Activated CD4-positive, alpha-beta T cell treated with anti-CD3 and anti-CD28 coated beads, Interleukin-2, Interleukin-6, amounts not matched to agents 100 ng/mL and 50 ng/mL, durations not matched to agents 16 hours and 8 hours (primary cell): ENCODE data around the gene KBTBD12.
"Not testable (repeated sequence)": the region's sequence is repeated elsewhere in the genome, so short reads cannot be mapped to it uniquely, and the experiment has no call there.

Source experiments
- DNase-seq: peaks from one replicate; pipeline ENCODE4 v3.0.0-alpha.2; 2020

KBTBD12 gene, protein sequence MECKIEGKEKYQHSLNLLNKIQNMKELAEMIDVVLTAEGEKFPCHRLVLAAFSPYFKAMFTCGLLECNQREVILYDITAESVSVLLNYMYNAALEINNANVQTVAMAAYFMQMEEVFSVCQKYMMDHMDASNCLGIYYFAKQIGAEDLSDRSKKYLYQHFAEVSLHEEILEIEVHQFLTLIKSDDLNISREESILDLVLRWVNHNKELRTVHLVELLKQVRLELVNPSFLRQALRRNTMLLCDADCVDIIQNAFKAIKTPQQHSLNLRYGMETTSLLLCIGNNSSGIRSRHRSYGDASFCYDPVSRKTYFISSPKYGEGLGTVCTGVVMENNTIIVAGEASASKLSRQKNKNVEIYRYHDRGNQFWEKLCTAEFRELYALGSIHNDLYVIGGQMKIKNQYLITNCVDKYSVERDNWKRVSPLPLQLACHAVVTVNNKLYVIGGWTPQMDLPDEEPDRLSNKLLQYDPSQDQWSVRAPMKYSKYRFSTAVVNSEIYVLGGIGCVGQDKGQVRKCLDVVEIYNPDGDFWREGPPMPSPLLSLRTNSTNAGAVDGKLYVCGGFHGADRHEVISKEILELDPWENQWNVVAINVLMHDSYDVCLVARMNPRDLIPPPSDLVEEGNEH

DNA sequence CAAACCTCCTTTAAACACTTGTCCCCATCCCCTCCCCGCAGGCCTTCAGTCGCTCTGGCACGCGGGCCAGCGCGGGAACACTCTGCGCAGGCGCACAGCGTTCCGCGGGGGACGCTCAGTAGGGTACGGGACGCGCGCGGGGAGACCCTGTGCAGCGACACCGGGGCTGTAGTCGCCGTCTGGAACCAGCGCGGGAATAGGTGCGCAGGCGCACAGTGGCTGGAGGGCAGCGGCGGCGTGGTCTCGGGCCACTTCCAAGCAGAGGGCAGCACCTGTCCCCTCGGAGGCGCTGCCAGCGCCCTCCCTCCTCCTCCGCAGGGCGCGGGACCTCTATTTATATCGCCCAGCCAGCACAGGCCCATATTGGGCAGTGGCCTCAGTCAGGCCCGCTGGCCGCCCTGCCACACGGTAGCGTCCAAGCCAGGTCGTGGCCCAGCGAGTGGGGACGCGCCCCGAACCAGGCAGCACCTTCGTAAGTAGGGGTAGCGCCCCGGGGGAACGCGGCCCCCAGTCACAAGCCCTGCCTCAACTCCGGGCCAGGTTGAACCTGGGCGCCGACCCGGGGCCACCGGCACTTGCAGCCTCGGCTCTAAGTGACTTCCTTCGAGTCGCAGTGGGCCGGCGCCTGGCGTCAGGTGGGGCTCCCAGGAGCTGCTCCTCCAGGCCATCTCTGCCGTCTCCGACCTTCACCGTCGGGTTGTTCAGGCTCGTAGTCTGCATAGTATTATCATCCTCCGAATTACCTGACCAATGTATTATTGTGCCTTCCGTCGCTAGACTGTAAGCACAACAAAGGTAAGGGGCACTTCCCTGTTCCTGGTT lies at the start of gene KBTBD12:
TSS of gene KBTBD12 (plus strand) at position 118 of the 822 bp plus-strand sequence. CDS start 7,830 bp downstream, outside the sequence.
- DNase-seq = no peak

DNA sequence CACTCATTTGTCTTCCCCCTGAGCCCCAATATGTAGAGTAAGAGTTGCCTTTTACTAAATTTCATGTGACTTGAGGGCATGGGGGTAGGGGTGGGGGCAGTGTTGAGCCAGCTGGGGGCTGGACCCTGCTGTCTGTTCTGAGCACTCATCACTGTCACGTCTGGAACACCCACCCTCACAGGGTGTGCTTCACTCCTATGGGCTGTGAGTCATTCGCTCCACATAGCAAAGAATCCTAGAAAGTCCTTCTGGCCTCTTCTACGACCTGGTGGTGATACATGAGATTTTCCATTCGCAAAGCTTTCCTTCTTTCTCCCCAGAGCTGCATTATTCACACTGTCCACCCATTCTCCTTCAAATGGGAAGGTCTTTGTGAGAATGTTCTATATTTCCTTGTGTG lies 49.1 kb upstream of the KBTBD12 start:
- DNase-seq = no peak

DNA sequence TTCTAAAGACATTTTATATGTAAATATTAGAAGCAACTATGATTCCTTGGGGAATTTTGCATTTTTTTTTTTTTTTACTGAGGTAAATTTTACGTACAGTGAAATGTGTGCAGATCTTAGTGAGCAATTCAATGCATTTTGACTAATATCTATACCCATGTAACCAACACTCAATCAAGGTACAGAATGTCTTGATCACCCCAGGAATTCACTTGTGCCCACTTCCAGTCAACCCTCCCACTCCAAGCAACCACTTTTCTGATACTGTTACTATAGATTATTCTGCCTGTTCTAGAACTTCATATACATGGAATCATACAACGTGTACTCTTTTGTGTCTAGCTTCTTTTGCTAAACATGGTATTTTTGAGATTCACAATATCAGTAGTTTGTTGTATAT lies 47.6 kb upstream of the KBTBD12 start:
- DNase-seq = no peak

DNA sequence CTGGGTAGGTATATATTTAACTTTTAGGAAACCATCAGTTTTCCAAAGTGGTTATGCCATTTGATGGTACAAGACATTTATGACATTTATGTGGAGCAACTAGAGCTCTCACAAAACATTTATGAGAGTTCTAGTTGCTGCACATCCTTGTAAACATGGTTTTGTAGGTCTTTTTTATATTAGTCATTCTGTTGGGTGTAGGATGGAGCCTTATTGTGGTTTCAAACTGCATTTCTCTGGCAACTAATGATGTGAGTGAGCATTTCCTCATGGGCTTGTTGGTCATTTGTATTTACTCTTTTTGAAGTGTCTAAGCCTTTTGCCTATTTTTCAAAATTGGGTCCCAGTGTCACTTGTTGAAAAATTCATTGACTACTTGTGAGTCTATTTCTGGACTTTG lies 47.0 kb upstream of the KBTBD12 start:
- DNase-seq = peak; percentile 17

DNA sequence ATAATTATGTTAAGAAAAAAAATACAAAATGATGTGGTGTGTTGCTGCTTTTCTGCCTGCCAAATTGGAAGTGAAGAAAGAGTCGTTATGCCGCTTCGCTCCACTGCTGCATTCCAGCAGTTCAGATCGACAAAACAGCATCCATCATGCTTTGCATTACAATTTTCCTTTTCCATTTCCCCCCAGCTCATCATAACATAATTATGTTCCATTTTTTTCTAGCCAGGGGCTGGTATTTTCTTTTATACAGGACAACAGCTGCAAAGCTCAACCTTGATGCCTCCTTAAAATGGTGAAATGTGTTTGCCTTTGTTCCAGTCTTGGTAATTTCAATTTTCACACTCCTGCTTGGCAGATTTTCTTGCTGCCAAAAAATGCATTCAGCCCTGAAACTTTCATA lies 44.9 kb upstream of the KBTBD12 start:
- DNase-seq = no peak

DNA sequence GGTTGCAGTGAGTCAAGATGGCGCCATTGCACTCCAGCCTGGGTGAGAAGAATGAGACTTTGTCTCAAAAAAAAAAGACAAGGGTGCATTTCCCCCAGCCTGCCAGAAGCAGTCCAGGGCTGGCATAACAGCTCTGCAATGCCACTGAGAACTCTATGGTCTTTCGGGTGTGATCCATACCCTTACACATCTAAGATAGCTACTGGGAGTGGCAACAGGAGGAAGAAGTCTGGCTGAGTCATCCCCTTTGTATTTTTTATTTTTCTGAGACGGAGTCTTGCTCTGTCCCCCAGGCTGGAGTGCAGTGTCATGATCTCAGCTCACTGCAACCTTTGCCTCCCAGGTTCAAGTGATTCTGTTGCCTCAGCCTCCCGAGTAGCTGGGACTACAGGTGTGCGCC lies 40.9 kb upstream of the KBTBD12 start:
- DNase-seq = not testable (repeated sequence)

DNA sequence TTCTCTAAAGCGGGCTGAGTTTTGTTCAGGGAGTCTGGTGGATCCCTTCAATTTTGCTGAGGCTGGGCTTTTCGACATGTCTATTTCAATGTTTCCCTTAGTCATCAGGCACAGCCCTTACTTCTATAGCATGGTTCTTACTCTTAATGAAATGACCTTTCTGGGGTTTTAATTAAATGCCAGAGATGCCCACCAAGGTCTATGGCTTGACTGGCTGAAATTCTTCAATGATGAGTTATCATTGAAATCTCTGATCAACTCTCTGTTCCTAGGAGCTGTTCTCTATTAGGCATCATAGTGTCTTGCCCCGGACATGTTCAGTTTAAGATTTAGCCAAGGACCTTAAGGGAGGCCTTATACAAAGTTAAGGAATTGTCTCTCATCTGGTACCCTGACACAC lies 33.4 kb upstream of the KBTBD12 start:
- DNase-seq = no peak

DNA sequence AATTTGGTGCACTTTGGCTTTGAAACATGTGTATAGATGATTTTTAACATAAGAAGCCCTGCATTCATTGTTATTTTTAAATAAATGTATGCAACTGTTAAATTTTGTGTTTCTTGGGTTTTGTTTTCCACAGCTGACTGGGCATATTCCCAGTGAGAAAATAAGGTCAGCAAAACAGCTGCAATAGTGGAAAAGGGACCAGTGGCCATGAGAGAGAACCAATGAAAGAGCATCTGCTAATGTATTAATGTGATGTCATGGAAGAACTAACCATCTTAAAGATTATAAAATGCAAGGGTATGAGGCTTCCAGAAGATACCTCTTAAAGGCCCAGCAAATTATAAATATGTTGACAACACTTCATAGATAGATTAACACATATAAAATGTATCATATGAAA lies 31.0 kb upstream of the KBTBD12 start:
- no peak for DNase-seq

DNA sequence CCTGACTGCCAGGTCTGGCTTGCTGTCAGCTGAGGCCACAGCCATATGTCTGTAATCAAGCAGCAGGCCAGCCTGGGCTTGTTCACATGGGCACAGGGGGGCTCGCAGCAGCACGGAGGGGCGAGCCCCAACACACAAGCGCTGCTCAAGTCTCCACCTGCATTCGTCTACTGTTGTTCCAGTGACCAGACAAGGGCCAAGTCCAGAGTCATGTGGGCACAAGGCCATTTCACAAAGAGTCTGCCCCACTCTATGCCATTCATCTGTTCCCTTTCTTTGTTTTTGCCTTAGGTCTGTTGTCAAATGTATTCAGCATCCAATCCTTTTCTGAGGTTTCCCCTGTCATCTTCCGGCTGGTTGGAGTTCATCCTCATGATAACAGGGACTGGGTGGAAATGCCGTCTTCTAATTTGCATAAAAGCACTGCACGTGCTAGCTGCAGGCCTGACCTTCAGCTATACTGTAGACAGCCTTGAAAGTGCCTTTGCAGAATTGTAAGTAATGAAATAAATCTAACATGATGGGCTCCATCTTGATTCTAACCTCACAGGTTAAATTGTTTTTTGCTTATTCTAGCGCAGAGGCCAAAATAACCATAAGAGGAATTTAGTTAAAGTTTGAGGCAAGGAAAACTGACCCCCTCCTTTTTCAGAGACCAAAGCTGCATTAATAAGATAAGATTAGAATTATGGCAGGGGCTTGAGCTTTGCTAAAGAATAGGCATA lies 28.6 kb upstream of the KBTBD12 start:
- no peak for DNase-seq

DNA sequence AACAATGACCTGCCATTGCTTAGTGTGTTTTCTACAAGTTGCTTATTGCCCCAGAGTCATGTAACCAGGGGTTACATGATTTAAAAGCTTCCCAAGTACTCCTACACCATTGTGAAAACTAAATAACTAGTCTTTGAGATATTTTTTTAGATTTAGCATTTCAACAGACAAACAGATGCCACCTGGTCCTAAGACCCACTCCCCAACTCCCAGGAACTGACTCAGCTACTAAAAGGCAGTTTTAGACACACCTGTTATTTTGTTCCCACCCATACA lies 28.1 kb upstream of the KBTBD12 start:
- no peak for DNase-seq

DNA sequence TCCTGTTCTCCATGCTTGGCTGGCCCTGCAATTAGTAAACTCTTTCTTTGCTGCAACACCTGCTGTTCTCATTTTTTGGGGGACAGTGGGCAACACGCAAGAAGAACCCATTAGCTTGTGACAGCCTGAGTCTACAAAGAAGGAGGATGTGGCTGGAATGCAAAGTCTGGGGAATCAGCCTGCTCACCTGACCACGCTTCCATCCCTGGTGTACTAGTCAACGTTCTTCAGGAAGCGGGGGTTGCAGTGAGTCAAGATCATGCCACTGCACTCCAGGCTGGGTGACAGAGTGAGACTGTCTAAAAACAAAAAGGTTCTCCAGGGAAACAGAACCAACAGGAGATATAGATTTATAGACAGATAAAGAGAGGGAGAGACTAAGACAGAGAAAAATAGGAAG lies 27.7 kb upstream of the KBTBD12 start:
- no peak for DNase-seq

DNA sequence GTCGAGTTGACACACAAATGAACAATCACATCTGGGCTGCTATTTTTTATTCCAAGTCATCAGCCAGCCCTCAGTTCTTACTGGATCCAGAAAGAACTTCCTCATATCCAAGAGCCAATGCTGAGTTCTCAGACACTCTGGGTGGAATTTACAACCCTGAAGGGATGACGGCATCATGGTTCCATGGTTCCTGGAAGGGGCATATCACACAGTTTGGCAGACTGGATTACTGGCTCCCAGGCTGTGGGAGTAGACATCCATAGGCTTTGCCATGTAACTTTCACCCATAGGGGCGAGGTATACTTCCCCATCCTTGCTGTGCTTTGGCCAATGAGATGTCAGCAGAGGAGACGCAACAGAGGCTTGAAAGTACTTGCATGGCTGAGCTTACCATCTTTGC lies 26.9 kb upstream of the KBTBD12 start:
- DNase-seq = no peak

DNA sequence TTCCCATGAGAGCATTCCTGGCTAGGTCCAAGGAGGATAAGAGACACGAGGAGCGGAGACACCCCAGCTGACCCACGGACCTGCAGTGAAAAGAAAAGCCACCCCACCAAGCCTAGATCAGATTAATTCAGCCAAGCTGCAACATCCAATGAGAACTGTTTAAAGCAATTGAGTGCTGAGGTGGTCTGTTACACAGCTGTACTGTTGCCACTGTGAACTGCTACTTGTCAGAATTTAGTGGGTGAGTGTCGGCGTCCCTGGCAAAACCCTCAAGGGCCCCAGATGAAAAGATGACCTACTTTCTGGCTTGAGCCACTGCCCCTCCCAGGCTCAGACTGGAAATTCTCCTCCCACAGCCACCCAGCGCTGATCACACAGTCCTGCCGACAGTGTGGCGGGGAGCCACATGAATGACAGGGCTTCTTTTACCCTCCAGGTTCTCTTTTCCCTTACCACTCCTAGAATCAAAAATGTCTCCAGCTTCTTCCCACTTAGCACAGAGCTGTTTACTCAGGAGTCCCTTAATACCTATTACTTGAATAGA lies 26.4 kb upstream of the KBTBD12 start:
- DNase-seq = no peak

DNA sequence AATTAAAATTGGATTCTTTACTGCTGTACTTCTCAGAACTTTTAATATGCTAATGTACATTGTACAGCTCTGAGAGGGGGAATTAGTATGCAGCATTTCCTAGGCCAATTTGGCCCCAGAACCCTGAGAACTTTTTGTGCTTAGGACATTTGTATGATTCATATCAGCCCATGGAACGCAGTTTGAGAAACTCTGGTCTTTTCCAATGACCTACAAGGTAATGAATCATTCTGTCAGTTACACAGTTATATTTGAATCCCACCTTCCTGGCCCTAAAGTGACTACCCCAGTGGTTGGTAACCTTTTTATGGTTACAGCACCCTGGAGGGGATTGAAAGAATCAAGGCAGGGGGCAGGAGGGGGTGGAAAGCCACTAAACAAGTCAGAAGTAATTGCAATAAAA lies 25.6 kb upstream of the KBTBD12 start:
- no peak for DNase-seq

DNA sequence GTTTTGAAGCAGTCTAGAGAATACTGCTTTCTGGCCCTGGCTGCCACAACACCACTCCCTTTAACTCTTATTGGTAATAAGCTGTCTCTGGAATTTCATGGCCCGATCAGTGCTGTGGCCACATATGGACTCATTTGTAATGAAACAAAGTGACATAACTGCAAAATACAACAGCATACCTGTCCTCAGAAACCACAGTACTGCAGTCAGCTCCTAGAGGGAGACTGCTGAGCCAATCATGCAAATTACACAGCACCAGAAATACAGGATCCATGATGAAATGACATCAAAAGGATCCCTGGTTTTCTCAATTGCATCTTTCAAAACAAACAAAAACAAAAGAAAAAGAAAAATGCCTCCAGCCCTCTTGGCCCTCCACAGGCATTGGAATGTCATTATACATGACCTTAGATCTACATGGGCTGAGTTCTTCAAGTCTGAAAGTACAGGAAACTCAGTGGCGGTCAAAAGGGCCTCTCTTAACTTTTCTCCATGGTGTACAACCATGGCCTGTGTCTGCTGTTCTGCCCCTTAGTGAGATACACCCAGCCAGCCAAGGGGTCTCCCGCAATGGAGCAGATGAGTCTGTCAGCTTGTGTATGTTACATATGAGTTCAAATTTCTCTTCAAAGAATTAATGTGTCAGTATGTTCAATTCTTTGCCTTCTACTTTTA lies 24.9 kb upstream of the KBTBD12 start:
- DNase-seq = peak; percentile 14

DNA sequence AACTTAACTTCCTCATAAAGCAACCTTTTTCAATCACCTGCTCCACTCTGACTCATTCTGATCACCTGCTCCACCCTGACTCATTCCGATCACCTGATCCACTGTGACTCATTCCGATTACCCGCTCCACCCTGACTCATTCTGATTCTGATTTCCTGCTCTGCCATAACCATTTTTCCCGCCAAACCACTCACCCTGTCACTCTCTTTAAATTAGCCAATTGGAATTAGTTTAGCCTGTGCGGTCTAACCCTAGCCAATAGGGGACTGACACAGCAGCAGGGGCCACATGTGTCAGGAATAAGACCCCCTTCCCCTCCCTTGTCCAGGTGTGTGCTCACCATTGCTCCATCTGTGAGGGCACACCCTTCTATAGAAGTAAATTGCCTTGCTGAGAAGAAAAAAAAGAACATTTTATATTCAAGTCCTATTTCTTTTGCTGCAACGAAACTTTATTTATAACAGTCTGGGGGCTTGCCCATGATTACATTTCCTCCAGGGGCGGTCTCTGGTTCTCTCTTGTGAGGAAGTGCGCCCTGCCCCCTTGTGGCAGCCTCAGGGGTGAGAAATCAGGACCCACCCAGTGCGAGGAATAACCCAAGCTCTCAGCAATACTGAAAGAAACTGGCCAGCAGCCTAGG lies 24.3 kb upstream of the KBTBD12 start:
- DNase-seq = peak; percentile 82

DNA sequence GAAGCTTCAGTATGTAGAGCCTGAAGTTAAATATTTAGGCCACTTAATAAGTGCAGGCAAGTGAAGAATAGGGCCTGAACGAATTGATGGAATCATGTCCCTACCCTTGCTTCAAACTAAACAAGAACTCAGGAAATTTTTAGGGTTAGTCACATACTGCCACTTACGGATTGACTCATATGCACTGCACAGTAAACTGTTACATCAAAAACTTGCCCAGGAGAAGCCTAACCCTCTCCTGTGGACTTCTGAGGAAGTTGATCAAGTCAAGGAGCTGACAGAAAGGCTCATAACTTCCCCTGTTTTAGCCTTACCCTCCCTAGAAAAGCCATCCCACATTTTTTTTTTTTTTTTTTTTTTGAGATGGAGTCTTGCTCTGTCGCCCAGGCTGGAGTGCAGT lies 20.6 kb upstream of the KBTBD12 start:
- DNase-seq = no peak

DNA sequence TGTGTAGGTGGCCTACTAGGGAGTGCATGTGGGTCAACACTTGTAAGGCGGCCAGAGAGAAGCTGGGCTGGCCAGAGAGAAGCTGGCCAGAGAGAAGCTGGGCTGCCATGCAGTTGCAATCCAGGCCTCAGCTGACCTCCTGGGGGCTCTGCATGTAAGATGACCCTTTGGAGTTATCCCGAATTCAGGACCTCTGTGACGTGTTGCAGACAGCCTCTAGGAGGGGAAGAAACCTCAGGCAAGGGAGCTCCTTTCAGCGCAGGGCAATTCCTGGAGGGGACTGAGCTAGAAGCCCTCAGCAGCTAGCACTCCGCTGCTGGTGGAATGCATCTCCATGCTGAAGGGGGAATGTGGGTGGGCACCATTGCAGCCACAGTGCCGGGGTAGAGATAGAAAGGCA lies 15.8 kb upstream of the KBTBD12 start:
- no peak for DNase-seq

DNA sequence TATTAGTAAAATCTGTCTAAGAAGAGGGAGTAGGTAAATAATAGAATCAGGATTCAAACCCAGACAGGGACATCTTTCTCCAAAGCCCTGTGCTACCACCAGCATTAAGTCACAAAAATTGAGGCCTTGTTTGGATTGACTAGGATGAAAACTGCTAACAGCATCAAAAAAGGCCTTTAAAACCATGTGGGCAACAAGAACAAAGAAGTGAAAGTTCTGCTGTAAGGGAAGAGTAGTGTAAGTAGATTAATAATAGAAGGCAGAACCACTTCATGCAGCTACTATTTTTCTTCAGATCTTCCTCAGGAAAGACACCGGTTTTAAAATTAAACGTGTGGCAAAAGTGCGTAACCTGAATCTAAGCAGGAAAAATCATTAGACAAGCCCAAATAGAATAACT lies 15.3 kb upstream of the KBTBD12 start:
- no peak for DNase-seq

DNA sequence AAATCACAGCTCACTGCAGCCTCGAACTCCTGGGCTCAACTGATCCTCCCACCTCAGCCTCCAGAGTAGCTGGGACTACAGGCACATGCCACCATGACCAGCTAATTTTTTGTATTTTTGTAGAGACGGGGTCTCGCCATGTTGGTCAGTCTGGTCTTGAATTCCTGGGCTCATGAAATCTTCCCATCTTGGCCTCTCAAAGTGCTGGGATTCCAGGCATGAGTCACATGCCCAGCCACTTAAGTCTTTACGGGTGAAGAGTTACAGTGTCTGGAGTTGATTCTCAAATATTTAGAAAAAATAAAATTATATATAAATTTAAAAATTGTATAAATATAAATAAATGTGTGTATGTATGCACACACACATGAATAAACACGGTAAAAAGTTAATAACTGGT lies 14.5 kb upstream of the KBTBD12 start:
- no peak for DNase-seq

DNA sequence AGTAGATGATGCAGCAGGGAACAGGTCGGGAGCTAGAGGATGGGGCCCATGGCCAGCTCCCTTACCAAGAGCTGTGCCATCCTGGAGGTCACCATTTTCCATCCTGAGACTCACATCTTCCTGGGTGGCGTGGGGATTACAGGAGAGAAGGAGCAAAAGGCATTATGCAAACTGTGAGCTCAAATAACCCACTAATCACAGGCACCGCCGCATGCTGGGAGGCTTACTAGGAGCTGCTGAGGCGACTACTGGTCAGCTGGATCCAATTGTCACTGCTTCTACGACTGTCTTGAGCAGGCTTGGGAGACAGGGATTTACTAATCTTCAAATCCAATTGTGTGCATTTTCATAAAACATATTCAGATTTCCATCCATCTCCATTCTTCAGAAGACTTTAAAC lies 12.5 kb upstream of the KBTBD12 start:
- DNase-seq = no peak
